ELR (cell line): ENCODE results near the gene SFXN2.
A peak's percentile ranks its signal among the peaks of the same experiment; 100 is the strongest.
"Not testable (repeated sequence)": the region's sequence is repeated elsewhere in the genome, so short reads cannot be mapped to it uniquely, and the experiment has no call there.

Source experiments
- DNase-seq: peaks from one replicate; pipeline ENCODE4 v3.0.0-alpha.2; 2015; ENCODE audit warnings: low read depth

The SFXN2 gene, protein sequence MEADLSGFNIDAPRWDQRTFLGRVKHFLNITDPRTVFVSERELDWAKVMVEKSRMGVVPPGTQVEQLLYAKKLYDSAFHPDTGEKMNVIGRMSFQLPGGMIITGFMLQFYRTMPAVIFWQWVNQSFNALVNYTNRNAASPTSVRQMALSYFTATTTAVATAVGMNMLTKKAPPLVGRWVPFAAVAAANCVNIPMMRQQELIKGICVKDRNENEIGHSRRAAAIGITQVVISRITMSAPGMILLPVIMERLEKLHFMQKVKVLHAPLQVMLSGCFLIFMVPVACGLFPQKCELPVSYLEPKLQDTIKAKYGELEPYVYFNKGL

DNA sequence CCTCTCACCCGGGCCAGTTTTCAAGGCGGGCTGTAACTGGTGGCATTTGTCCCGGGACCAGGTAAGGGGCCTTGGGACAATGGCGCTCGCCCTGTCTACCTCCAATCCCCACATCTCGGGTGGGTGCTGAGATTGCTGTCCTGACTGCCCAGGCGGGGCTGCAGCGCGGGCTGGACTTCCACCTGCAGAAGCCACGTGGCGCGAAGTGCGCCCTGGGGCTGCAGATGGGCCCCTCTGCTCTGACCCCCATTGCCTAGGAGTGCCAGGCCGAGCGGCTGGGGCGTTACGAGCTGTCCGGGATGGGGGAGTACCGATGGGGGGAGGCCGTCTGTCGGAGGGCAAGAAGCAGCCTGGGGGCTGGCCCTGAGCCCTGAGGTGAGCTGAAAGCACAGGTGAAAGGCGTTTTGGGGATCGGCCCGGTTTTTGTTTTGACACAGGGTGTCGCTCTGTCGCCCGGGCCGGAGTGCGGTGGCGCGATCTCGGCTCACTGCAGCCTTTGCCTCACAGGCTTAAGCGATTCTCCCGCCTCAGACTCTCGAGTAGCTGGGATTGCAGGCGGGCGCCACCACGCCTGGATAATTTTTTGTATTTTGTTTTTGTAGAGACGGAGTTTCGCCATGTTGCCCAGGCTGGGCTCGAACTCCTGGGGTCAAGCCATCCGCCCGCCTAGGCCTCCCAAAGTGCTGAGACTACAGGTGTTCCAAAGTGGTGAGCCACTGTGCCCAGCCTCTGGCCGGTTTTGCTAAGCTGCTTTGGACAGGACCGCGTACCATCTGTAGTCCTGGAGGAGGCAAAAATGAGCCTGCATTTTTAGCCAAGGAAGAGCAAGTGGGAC, at the start of gene SFXN2:
TSS of gene SFXN2 (plus strand) at position 16 of the 835 bp plus-strand sequence. CDS start 12,001 bp downstream, outside the sequence.
- peak; percentile 32 for DNase-seq

DNA sequence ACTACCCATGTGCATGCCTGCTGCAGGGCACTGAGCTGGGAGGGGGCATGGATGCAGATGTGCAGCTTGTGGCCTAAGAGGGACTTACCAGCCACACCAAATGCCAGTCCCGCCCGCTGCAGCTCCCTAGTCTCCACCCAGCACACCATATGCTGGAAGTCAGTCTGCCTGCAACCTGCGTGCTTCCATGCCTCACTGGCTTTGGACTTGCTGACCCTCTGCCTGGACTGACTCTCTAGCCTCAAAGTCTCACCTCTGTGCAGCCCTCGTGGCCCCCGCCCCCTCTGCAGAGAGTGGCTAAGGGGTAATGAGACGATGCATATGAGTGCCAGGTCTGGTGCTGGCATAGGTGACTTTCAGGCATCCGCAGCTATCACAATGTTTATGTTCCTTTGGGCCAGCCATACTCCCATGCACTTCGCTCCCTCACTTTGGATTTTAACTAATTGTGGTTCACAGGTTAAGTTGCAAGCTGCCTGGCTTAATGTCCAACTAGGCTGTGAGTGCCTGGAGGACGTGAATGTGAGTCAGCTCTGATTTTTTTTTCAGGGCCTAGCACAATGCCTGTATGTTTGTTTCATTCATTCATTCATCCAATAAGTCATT, 48.4 kb upstream of the SFXN2 start:
- DNase-seq = no peak

DNA sequence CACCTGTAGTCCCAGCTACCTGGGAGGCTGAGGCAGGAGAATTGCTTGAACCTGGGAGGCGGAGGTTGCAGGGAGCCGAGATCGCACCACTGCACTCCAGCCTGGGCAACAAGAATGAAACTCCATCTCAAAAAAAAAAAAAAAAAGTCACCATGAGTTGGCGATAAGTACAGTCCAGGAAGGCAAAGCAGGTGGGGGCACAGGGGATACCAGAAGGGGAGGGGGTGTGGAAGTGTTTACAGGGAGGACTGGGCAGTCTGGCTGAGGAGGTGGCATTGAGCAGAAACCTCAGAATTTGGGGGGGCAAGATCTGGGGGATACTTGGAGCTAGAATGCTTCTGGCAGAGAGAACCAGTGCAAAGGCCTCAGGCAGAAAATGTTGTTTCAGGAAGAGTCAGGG, 47.0 kb upstream of the SFXN2 start:
- not testable (repeated sequence) for DNase-seq

DNA sequence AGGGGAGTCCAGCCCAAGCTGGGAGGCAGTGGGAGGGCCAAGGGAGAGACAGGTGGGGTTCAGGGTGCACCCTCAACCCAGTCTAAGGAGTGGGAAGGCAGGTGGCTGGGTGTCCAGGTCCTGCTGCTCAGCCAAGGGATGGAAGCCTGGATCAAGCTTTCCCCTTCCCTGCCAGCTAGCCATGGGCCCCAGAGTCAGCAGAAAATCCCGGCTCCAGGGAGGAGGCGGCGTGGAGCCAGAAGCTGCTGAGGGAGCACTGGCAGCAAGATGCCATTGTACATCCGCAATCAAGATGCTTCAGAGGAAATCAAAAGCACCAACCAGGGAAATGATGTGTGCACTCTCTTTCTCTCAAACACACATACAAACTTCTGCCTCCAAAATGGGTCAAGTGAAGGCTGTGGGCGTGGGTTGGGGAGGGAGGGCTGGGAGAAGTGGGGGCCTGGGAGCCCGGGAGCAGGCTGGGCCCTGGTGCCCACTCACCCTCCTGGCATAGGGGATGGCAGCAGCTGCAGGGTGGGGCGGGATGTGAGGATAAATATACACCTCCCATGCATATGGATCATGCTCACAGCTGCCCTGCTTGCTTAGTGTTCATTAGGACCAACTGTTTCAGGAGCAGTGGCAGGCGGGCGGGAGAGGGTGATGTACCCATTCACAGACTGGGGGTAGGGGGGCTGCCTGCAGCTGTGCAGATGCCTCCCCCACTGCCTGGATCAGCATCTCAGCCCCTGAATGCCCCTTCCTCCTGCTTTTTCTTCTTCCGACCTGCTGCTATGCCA, 45.9 kb upstream of the SFXN2 start:
- no peak for DNase-seq

DNA sequence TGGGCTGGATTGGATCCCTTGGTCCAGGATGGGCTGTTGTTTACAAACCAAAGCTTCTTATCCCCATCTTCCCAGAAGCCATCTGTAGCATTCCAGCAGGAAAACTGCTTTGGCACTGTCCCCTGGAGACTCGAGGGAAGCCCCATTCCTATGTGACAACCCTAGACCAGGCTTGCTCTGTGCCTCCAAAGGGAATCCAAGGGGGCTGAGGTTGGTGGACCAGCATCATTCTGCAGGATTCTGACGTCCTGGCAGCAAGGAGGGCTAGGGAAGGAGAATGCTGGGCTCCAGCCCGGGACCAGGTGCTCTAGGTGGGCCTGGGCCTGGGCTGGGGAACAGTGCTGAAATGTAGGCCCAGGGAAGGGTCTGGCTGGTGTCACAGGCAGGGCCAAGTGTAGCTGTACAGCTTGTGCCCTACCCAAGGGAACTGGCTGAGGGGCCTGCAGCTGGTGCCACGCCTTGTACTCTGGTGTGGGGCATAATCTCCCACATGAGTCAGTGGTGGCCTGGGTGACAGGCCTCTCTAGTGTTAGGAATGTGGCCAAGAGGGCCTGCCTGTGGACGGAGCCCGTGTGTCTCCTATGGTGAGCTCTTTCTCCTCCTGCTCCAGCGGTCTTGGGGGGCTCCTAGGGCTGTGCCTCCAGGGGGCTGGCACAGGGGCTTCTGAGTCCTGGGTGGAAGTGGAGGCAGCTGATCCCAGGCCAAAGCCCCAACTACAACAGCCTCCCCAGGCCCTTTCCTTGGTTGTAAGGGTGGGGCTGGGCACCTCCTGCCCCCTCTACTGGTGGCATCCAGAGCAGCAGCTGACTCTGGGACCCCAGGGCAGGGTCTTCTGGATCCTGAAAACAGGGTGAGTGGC, 45.0 kb upstream of the SFXN2 start:
- peak; percentile 59 for DNase-seq

DNA sequence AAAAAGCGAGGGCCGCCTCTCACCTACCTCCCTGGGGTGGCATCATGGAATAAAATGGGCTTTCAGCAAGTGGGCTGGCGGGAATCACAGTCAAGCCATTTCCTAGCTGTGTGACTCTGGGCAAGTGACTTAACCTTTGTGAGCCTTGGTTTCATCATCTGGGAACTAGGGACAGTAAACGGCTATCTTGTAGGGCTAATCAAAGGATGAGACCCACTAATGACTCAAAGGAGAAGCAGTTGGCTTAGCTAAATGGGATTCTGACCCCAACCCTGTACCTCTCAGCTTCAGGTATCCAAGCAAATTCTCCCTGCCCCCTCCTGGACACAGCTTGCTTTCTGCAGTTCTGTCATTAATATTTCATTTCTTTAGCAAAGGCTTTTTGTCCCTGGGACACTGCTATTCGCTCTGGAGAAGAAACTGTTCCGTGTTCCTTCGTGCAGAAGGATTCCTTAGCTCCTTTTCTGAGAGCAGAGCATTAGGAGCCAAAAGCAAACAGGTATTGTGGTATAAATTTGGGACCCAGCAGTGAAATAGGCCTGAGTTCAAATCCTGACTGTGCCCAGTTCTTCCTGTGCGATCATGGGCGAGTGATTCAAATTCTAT, 44.3 kb upstream of the SFXN2 start:
- no peak for DNase-seq

DNA sequence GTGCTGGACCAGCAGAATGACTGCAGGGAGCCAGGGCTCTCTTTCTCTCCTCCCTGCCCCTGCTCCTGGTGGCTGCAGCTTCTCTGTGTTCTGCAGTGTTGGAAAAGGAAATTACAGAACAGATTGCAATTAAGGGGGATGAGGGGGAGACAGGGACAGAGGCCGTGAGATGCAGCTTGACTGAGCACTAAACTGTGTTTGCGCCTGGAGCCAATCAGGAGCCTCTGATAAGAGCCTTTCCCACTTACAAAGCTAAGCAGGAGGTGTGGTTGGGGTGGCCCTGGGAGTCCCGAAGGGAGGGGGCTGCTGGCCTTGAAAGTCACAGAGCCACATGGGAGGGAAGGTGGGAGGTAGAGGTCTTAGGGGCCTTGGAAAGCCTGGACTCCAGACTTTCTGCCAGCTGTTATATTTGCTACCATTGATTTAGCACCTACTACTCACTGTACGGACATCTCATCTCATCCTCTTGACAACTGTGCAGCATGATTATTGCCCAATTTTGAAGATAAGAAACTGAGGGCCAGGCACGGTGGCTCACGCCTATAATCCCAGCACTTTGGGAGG, 43.5 kb upstream of the SFXN2 start:
- no peak for DNase-seq

DNA sequence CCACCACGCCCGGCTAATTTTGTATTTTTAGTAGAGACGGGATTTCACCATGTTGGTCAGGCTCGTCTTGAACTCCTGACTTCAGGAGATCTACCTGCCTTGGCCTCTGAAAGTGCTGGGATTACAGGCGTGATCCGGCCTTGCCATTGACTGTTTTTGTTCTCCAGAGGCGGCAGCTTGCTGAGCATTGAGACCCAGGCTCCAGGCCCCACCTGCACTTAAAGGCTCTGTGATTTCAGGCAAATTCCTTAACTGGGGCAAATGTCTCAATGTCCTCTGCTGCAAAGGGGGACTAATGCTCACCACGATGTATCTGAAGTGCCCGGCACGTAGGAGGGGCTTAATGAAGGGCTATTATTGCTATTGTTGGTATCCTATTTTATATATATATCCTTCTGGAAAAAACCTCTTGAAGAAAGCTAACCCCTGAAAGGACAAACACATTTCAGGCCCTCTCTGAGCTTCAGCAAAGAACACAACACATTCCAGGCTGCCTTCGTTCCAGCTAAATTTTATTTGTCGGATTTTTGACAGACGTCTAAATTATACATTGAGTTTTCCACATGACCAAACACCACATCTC, 41.1 kb upstream of the SFXN2 start:
- no peak for DNase-seq

DNA sequence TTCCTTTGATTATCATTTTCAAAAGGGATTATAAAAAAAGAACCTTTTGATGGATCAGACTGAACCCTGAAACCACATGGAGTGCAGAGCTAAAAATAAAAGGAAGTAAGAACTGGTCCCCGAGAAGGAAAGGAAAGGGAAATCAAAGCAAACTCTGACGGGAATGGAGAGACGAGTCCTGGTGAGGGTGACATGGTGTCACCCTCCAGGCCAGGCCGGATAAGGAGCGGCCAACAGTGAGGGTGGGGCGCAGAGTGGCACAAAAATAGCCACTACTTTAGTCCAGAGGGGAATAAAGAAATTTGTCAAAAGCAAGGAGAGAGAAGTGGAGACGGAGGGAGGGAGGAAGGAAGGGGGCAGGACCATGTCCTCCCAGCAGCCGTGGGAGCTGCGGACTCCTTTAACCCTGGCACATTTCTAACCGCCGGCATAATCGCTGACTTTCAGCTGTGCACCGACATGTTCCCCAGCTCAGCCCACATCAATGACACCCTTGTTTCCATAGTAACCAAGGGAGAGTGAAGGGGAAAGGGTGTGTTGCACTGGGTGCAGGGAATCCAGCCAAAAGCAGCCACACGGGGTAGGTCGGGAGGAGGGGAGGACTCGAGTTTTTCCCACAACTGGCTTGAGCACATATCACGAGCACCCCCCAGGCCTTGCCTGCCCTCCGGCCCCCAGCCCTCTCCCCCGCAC, 40.5 kb upstream of the SFXN2 start:
- DNase-seq = peak; percentile 73

DNA sequence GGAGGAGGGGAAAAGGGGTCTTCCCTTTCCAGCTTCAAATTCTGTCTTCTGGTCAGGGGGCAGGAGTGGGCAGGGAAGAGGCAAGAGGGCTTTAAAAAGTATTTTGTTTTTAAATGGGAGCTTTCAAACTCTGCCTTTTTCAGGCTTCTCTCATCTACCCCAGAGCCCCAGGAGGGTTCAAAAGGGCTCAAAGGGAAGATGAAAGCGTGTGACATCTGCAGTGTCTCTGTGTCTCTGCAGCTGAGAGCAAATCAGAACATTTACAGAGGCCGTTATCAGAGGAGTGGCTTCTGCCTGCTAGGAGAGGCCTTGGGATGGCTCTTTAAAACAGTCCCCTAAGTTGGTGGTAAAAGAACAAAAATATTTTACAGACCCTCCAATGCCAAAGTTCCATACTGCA, 39.9 kb upstream of the SFXN2 start:
- DNase-seq = no peak

DNA sequence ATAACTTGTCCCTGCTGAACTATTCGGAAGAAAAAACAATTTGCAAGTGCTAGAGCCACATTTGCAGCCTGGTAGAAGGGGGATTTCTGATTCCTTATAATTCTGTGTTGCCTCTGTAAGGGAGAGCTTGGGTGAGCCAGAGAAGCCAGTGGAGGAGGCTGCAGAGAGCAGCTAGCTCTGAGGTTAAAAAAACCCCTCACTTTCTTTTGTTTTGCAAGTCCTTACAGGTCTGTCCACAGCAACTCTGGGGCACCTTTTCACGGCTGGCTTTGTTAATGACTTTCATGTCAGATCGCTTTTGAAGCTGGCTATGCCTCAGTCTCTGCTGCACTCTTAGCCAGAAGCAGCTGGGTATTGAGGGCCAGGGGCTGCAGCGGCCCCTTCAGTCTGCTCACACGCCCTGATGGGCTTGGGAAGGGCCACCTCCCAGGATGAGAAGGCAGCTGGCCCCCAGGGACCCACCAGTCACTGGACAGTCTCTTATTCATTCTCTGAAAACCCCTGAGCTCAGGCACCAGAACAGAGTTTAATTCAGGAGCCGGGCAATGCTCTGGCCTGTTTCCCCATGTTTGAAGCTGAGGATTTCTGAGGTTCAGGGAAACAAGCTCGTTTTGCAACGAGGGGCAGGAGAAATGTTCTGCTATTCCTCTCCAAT, 39.3 kb upstream of the SFXN2 start:
- no peak for DNase-seq

DNA sequence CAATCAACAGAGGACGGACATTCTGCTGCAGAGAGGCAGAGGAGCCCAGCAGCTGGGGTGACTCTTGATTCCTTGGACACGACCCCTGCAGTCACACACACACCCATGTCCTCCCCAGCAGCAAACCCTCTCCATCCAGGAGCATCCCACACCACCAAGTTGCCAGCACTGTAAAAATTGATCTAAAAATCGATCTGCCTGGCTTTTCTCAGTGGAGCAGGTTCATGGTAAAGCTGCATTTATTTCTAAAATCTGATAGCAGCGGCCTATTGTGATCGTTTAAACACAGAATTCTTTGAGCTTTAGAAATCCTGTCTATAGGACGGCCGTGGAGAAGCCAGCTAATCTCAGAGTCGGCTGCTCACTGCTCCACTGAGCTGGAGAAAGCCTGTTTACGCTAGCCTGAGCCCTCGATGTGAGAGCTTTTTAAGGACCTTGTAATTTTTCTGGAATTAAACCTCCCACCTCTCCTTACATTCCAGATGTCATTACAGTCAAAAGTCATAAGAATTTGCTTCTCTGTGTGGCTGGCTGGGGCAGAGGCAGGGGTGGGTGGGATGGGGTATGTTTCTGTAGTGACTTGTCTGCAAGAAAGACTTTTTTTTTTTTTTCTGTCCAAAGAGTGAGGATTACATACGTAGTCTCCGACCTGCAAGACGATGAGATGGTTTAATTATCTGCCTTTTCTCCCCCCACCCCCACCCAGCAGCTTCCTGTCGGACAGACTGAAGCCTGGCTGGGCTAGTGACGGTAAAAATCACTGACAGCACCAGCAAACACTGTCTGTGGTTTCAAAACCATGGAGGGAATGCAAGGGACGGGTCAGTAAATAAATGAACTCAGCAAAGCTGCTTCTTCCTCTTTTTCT, 38.5 kb upstream of the SFXN2 start:
- peak; percentile 81 for DNase-seq

DNA sequence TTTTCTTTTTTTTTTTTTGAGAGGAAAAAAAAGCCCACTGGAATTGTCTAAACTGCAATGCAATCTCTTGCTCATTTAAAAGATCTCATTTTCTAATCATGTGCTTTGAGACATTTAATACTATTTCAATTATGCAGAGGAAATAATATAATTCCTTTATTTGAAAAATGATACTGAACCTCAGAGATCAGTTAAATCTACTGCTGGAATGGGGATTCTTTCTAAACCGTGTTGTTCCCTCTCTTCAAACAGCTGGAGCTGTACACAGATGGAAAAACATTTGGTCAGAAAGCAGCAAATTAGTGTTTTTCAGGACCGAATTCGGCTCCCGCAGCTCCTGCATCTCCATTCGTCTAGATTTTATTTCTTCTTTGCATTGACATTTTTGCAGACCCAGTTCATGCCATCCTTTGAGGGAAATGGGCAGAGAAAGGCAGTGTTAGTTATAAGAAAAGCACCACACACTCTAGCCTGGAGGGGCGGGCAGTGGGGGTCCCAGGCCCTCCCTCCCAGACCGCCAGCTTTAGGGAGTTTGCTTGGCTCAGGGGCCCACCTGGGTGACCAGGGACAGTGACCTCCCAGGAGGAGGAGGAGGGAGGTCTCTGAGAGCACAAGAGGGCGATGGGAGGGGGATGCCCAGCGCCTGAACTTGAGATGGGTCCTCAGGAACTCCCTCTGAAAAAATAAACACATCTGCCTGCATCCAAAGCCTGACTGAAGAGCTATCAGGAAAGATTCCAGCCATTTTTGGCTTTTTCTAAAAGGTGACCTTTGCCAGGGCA, 37.7 kb upstream of the SFXN2 start:
- DNase-seq = no peak

DNA sequence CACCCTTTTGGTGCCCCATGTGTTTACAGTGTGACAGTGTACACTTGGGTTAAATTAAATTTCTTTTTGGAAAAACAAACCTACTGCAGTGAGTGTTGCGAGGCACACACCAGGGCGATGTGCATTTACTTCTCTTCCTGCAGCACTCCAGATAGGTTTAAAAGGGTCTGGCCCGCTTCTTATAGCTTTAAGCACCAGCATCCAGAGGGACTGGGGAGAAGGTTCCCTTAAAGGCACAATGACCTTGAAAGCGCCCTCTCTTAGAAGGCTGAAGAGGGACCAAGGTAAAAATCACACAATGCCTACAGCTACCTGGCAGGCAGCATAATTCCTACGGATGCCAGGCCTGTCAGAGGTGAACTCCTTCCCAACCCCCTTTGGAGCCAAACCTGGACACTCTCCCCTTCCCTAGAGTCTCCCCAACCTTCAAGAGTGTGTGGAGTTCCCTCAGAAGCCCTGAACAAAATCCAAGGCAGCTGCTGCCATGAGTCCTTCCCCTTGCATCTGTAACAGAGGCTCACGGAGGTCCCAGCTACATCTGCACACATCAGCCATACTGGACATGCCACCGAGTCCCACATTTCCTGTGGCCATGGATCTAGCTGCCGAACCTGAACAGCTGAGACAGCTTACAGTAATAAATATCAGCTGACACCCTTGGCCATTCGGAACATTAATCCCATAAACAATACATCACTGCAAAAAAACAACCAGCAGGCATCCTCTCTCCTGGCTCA, 36.9 kb upstream of the SFXN2 start:
- no peak for DNase-seq

DNA sequence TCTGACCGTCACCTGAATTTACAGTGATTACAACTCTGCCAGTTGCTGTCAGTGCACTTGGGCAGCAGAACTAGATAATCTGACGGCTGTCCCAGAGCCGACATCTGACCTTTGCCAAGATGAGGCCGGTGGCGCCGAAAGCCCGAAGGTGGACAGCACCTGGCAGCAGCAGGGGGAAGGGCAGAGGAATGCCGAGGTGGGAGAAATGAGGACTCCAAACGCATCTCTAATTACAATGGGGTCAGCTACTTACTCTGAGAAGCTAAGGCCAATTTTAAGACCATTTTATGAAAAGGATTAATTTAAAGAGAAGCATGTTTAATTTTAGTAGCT, 36.4 kb upstream of the SFXN2 start:
- no peak for DNase-seq

DNA sequence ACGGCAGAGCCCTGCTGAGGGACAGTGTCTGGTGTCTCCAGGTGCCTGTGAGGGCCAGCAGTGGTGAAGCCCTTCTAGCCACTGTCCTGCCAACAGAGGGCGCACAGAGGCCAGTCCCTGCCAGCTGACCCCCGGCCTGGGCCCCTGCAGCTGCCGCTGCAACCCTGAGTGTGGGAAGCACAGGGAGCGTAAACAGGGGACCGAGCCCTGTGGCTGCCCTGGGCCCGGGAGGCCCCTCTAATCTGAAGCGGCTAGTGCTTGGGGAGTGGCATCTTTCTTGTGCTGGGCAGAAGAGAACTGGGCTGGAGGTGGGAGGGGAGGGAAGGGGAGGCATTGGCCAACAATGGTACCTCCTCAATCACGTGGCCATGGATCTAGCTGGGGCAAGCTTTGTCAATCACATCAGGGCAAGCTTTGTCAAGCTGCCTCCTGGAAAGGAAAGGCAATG, 35.6 kb upstream of the SFXN2 start:
- peak; percentile 71 for DNase-seq
